Stomach (tissue), 9 donors: ENCODE measurements around the gene ZNF324. TPM values are rescaled to one million over a fixed set of nuclear protein-coding genes. Genes with fewer than 3 reads are reported as not detected.
A peak's percentile ranks its signal among the peaks of the same experiment; 100 is the strongest.
"Not testable (repeated sequence)": the region's sequence is repeated elsewhere in the genome, so short reads cannot be mapped to it uniquely, and the experiment has no call there.

Source experiments
- DNase-seq, 2 donors: peaks; one replicate each; pipeline versions ENCODE4 v3.0.0 to v3.0.0-alpha.2; 2013 to 2019
- H3K27ac ChIP-seq, 5 donors: fragments of 200-600 bp in 4 of 5; sonication (generic) in 4 of 5; one replicate each; pipeline ENCODE4 v1.5.1; 2013 to 2019; ENCODE audit warnings: mild to moderate bottlenecking in 1 of 5, moderate library complexity in 1 of 5
- H3K27me3 ChIP-seq, 3 donors: fragments of 200-600 bp; sonication (generic); one replicate each; pipeline ENCODE4 v1.5.1; 2017 to 2019; ENCODE audit warnings: mixed run types in 1 of 3
- H3K36me3 ChIP-seq, 4 donors: fragments of 200-600 bp; sonication (generic); 1 replicate in 3 of 4; 2 replicates in 1 of 4; pipeline ENCODE4 v1.5.1; 2016 to 2019
- H3K4me1 ChIP-seq, 4 donors: fragments of 200-600 bp; sonication (generic); one replicate each; pipeline ENCODE4 v1.5.1; 2016 to 2019
- H3K4me3 ChIP-seq, 4 donors: fragments of 200-600 bp; sonication (generic) in 3 of 4; one replicate each; pipeline ENCODE4 v1.5.1; 2016 to 2019; ENCODE audit warnings: mild to moderate bottlenecking in 1 of 4
- H3K9me3 ChIP-seq, 4 donors: fragments of 200-600 bp; sonication (generic); one replicate each; pipeline ENCODE4 v1.5.1; 2016 to 2019
- CTCF ChIP-seq, 7 experiments: fragments of 450-650 bp in 4 of 7; fragments of 200-600 bp in 3 of 7; sonication (generic) in 3 of 7; IDR thresholded peaks; one replicate each; pipeline ENCODE4 v1.5.1; 2016 to 2019; ENCODE audit warnings: antibody characterized with exemption in 7 of 7, control low read depth in 2 of 7, mild to moderate bottlenecking in 1 of 7
- EP300 ChIP-seq: sonication (generic); formaldehyde crosslinking; IDR thresholded peaks from one replicate; pipeline ENCODE4 v1.6.1; 2017; ENCODE audit warnings: antibody characterized with exemption
- POLR2A ChIP-seq, 4 donors: fragments of 450-650 bp; IDR thresholded peaks; one replicate each; pipeline ENCODE4 v1.6.1; 2016; ENCODE audit warnings: antibody characterized with exemption in 4 of 4, control low read depth in 2 of 4, mild to moderate bottlenecking in 1 of 4, moderate library complexity in 1 of 4
- POLR2AphosphoS5 ChIP-seq, 3 donors: sonication (generic); formaldehyde crosslinking; IDR thresholded peaks; one replicate each; pipeline ENCODE4 v1.6.1; 2016; ENCODE audit warnings: antibody characterized with exemption in 3 of 3
- WGBS, 5 donors: extraction: QIAGEN DNeasy Blood & Tissue Kit in 3 of 5; methylation state at CpG; one replicate each; pipeline versions ENCODE4 v1.1.5 to v1.1.7; 2013 to 2018; 5-methylcytosine and 5-hydroxymethylcytosine counted together
- intact Hi-C: fragments of 100-400 bp; cut with DNase I; formaldehyde crosslinking; loops from one replicate; pipeline ENCODE4 v1.15.1; 2023; ENCODE audit warnings: low total_unique reads
- polyA plus RNA-seq, 3 donors: library from polyadenylated mRNA; stranded (reverse); fragments of 200-250 nt; gene quantifications; one replicate each; pipeline ENCODE4 v1.2.3, GENCODE V29; 2013
- total RNA-seq, 5 donors: library from RNA; depleted of rRNA; stranded (reverse); fragments of >200 nt; gene quantifications; one replicate each; pipeline versions ENCODE4 v1.1.0 to v1.2.3, GENCODE V29; 2014 to 2016
- donor health status: healthy with polysubstance abuse.
- donor health status: Bipolar disorder and iron deficiency.
- donor health status: healthy.

ZNF324 gene
- total and polyA plus RNA-seq, 8 donors = 1.7 to 11.9 (median 5.8) TPM

GRCh38 chr19:58439576-58440554, 27.0 kb upstream of the ZNF324 start, which contains the start of gene ZNF132:
Gene ZNF132 (minus strand): TSS chr19:58440153. CDS start chr19:58439821, 332 bp downstream.
- Histone ChIP-seq H3K36me3 (peaks cover 21 to 37% (median 33%) of the 10 kb centered on the region in 4 donors), H3K4me3 (peak within 1 kb of the TSS; percentile 70 to 95 (median 72)), H3K27me3 (no peaks in the 10 kb centered on the region), H3K4me1 (peaks cover 10 to 23% (median 20%) of the 10 kb centered on the region in 4 donors), H3K27ac (peak within 1 kb of the TSS; percentile 67 to 88 (median 80)), H3K9me3 (peaks cover 27 to 59% (median 46%) of the 10 kb centered on the region in 4 donors)
- DNase-seq = peak; percentile 96 to 100
- TF ChIP-seq CTCF (IDR thresholded peaks at IDR 0.05) (no peak), POLR2AphosphoS5 (IDR thresholded peaks at IDR 0.05) (peak; percentile 53 to 95 (median 74))
- intact Hi-C loops = no loop called here
- 6 to 17% (median 8%) methylated on average over 36 to 59 of the region's 59 CpGs for WGBS, 5 donors

- H3K36me3 ChIP-seq = peaks cover 14 to 30% (median 26%) of the 10 kb centered on the region in 4 donors
- DNase-seq = no peak
- intact Hi-C loops = no loop called here
- no peak for TF ChIP-seq EP300
- no peaks in the 10 kb centered on the region for H3K27me3 ChIP-seq
- H3K27ac ChIP-seq = peak overlapping the region; percentile 67 to 88 (median 80)
- H3K4me1 ChIP-seq = peaks cover 10 to 23% (median 20%) of the 10 kb centered on the region in 4 donors
- peak overlapping the region; percentile 70 to 95 (median 72) for H3K4me3 ChIP-seq
- H3K9me3 ChIP-seq = peaks cover 26 to 53% (median 39%) of the 10 kb centered on the region in 4 donors
- 12 to 40% (median 20%) methylated on average over 14 to 31 of the region's 31 CpGs for WGBS, 5 donors
These were observed 26.3 kb upstream of the ZNF324 start for GRCh38 chr19:58440556-58440955.

- H3K27ac ChIP-seq, DNase-seq, H3K36me3 ChIP-seq, H3K4me3 ChIP-seq, intact Hi-C loops: not testable (repeated sequence)
- Histone ChIP-seq H3K9me3 (peaks cover 10 to 28% (median 14%) of the 10 kb centered on the region in 4 donors), H3K4me1 (peaks cover 10 to 23% (median 20%) of the 10 kb centered on the region in 4 donors), H3K27me3 (peaks cover 0 to 12% (median 0%) of the 10 kb centered on the region in 3 donors)
- 84 to 92% (median 89%) methylated on average over 7 of the region's 7 CpGs for WGBS, 5 donors
These were observed 23.9 kb upstream of the ZNF324 start for GRCh38 chr19:58442986-58443385.

- H3K27ac ChIP-seq, H3K36me3 ChIP-seq, H3K9me3 ChIP-seq, intact Hi-C loops, DNase-seq, H3K4me3 ChIP-seq: not testable (repeated sequence)
- H3K27me3 ChIP-seq = peaks cover 0 to 26% (median 0%) of the 10 kb centered on the region in 3 donors
- WGBS, 5 donors = 72 to 81% (median 77%) methylated on average over 3 of the region's 3 CpGs
- H3K4me1 ChIP-seq = peaks cover 4 to 21% (median 15%) of the 10 kb centered on the region in 4 donors
These were observed 18.0 kb upstream of the ZNF324 start for GRCh38 chr19:58448860-58449259.

GRCh38 chr19:58449980-58450379, 16.9 kb upstream of the ZNF324 start:
- peaks cover 0 to 15% (median 14%) of the 10 kb centered on the region in 4 donors for H3K36me3 ChIP-seq
- peaks cover 0 to 26% (median 0%) of the 10 kb centered on the region in 3 donors for H3K27me3 ChIP-seq
- DNase-seq, H3K4me3 ChIP-seq, H3K9me3 ChIP-seq, H3K27ac ChIP-seq, intact Hi-C loops: not testable (repeated sequence)
- 54 to 68% (median 62%) methylated on average over 5 of the region's 5 CpGs for WGBS, 5 donors
- peaks cover 4 to 21% (median 15%) of the 10 kb centered on the region in 4 donors for H3K4me1 ChIP-seq

- Histone ChIP-seq H3K27me3 (peaks cover 0 to 26% (median 0%) of the 10 kb centered on the region in 3 donors), H3K36me3 (peaks cover 3 to 24% (median 22%) of the 10 kb centered on the region in 4 donors), H3K27ac (peak overlapping the region; percentile 31 to 87 (median 68)), H3K9me3 (peaks cover 0 to 9% (median 0%) of the 10 kb centered on the region in 4 donors), H3K4me1 (peaks cover 4 to 21% (median 15%) of the 10 kb centered on the region in 4 donors), H3K4me3 (peak overlapping the region; percentile 76 to 96 (median 93))
- 2 to 8% (median 3%) methylated on average over 11 of the region's 11 CpGs for WGBS, 5 donors
- intact Hi-C loops = no loop called here
- DNase-seq = peak in 1 of 2 donors; percentile 42
- TF ChIP-seq POLR2A (IDR thresholded peaks at IDR 0.05) (no peak), CTCF (IDR thresholded peaks at IDR 0.05) (no peak), EP300 (no peak), POLR2AphosphoS5 (IDR thresholded peaks at IDR 0.05) (no peak)
These were observed 16.0 kb upstream of the ZNF324 start for GRCh38 chr19:58450856-58451357.
